Endothelial cell of umbilical vein (primary cell): ENCODE results near the gene AADAC.

Experiments used
- EZH2 ChIP-seq: IDR thresholded peaks from 2 replicates; pipeline ENCODE4 v1.6.1; 2012; ENCODE audit warnings: borderline replicate concordance, low read depth, mild to moderate bottlenecking, moderate library complexity, low read length, inconsistent platforms; ENCODE audit not compliant: severe bottlenecking
- FOS ChIP-seq: IDR thresholded peaks from 2 replicates; pipeline ENCODE4 v1.6.1; 2011; ENCODE audit warnings: mild to moderate bottlenecking, low read length, moderate library complexity, borderline replicate concordance; ENCODE audit not compliant: insufficient read depth
- JUN ChIP-seq: IDR thresholded peaks from 2 replicates; pipeline ENCODE4 v1.6.1; 2011; ENCODE audit warnings: borderline replicate concordance, low read depth; ENCODE audit not compliant: insufficient read length, insufficient read depth
- MYC ChIP-seq: IDR thresholded peaks from one replicate; pipeline ENCODE4 v1.6.1; 2011; ENCODE audit warnings: mild to moderate bottlenecking, low read depth, low read length
- POLR2A ChIP-seq: IDR thresholded peaks from 2 replicates; pipeline ENCODE4 v1.6.1; 2012; ENCODE audit warnings: low read depth, mild to moderate bottlenecking, control low read depth, low read length
- POLR2AphosphoS5 ChIP-seq: IDR thresholded peaks from 2 replicates; pipeline ENCODE4 v1.6.1; 2012; ENCODE audit warnings: low read depth, mild to moderate bottlenecking, control low read depth, low read length, moderate library complexity; ENCODE audit not compliant: insufficient read depth
- TF ChIP-seq, protein P1 (sequence below), 2 donors: IDR thresholded peaks; 1 replicate in 1 of 2; 2 replicates in 1 of 2; pipeline ENCODE4 v1.5.1; 2011; ENCODE audit warnings: low read length in 2 of 2, mild to moderate bottlenecking in 2 of 2, moderate library complexity in 2 of 2, control low read depth in 1 of 2, inconsistent platforms in 1 of 2, low read depth in 1 of 2; ENCODE audit not compliant: insufficient read depth in 1 of 2; ENCODE audit errors: extremely low read depth in 1 of 2
- TF ChIP-seq, protein P2 (sequence below): IDR thresholded peaks from 2 replicates; pipeline ENCODE4 v1.6.1; 2011; ENCODE audit not compliant: insufficient read depth, insufficient read length

DNA sequence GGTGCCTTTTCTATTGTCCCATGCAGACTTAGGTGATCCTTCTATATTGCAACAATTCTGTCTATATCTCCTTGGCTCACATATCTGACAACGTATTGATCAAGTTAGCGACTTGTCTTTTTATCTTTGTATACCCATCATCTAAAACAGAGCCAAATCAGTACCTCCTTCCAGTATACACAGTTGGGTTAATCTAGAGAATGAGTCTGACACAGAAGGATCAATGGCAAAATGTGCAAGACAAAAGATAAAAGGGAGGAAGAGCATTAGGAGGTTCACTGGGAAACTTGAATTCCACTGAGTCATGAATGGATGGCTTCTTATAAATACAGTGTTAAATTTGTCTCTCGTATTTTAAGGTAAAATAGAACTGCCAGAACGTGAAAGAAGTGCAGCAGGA, 6.0 kb downstream of the AADAC start:
- TF ChIP-seq, protein P1, sequence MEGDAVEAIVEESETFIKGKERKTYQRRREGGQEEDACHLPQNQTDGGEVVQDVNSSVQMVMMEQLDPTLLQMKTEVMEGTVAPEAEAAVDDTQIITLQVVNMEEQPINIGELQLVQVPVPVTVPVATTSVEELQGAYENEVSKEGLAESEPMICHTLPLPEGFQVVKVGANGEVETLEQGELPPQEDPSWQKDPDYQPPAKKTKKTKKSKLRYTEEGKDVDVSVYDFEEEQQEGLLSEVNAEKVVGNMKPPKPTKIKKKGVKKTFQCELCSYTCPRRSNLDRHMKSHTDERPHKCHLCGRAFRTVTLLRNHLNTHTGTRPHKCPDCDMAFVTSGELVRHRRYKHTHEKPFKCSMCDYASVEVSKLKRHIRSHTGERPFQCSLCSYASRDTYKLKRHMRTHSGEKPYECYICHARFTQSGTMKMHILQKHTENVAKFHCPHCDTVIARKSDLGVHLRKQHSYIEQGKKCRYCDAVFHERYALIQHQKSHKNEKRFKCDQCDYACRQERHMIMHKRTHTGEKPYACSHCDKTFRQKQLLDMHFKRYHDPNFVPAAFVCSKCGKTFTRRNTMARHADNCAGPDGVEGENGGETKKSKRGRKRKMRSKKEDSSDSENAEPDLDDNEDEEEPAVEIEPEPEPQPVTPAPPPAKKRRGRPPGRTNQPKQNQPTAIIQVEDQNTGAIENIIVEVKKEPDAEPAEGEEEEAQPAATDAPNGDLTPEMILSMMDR (IDR thresholded peaks at IDR 0.05; ENCODE audit: extremely low read depth in 1 of 2, insufficient read depth in 1 of 2, low read depth in 1 of 2, low read length in 2 of 2) = no peak
- TF ChIP-seq POLR2A (no peak), POLR2AphosphoS5 (no peak), EZH2 (no peak), MYC (no peak), FOS (no peak), JUN (no peak)
- TF ChIP-seq, protein P2, sequence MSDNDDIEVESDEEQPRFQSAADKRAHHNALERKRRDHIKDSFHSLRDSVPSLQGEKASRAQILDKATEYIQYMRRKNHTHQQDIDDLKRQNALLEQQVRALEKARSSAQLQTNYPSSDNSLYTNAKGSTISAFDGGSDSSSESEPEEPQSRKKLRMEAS = no peak
